AG08395 (cell line): ENCODE results near the gene CDH10.

Experiments
- DNase-seq: peaks from one replicate; pipeline ENCODE4 v3.0.0; 2012; ENCODE audit warnings: mixed read lengths, low spot score

CDH10 gene

GRCh38 chr5:24480952-24481351 lies 163.8 kb downstream of the CDH10 start:
- DNase-seq: no peak

GRCh38 chr5:24477958-24478357 lies 166.8 kb downstream of the CDH10 start:
- DNase-seq: no peak

- no peak for DNase-seq
Observed at GRCh38 chr5:24475101-24475500, 169.7 kb downstream of the CDH10 start.

- no peak for DNase-seq
Observed at GRCh38 chr5:24474685-24475084, 170.1 kb downstream of the CDH10 start.

GRCh38 chr5:24472518-24472917 lies 172.3 kb downstream of the CDH10 start:
- no peak for DNase-seq

- no peak for DNase-seq
Observed at GRCh38 chr5:24444414-24444813, 200.4 kb downstream of the CDH10 start.

GRCh38 chr5:24439465-24439864 lies 205.3 kb downstream of the CDH10 start:
- no peak for DNase-seq
